ENCODE data around the gene LYPD6B. TPM values are rescaled to one million over a fixed set of nuclear protein-coding genes. Genes with fewer than 3 reads are reported as not detected.

LYPD6B gene
- total RNA-seq, 1 experiment from 2014 or later, result 2.0 TPM

DNA sequence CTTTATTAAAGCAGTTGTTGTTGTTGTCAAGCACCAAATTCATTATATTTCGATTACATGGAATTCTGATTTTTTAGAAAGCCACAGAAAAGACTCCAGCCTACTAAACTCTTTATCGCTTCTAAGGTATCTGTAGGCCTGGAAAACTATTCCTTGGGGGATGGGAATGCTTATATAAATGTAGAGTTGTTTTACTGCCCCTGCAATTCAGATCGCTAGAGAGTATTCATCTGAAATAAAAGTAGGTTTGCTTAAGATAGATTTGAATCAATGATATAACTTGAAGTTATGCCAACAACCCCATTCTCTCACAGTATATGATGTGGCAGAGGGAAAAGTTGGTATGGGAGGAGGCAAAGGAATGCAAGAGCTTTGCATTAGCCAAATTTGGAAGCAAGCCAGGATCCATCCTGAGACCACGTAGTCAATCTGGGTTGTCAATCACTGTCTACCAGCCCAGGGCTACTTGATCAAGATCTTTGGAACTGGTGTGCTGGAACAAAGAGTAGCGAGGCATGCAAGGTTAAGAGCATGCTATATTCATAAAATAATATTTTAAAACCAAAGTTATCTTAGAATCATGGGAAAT lies 95.9 kb downstream of the LYPD6B start:
- Mint-ChIP-seq H3K4me3 (no peak overlapping the region), H3K4me1 (peaks cover 9 to 15% of the 10 kb centered on the region in 2 experiments), H3K27ac (no peak overlapping the region), H3K36me3 (ENCODE audit: insufficient read depth in 1 of 3, low read depth in 3 of 3) (no peaks in the 10 kb centered on the region), H3K9me3 (no peaks in the 10 kb centered on the region), H3K27me3 (ENCODE audit: low read depth) (no peaks in the 10 kb centered on the region)
- Histone ChIP-seq H3K27ac (ENCODE audit: insufficient read length, low read depth, low read length) (no peak overlapping the region), H3K79me1 (ENCODE audit: insufficient read depth, low read depth, low read length, poor library complexity, severe bottlenecking) (no peaks in the 10 kb centered on the region), H3K23me2 (ENCODE audit: insufficient read length, low read depth, low read length, poor library complexity, severe bottlenecking) (no peaks in the 10 kb centered on the region), H2BK12ac (ENCODE audit: insufficient read length, low read depth, low read length) (no peak overlapping the region), H3K4me1 (ENCODE audit: insufficient read depth, low read length) (peaks cover 5% of the 10 kb centered on the region; the same call in 1 of the 2 replicates), H2BK5ac (ENCODE audit: insufficient read length, low read length) (no peak overlapping the region), H4K91ac (ENCODE audit: insufficient read length, low read depth, low read length) (no peak overlapping the region), H3T11ph (ENCODE audit: low read length) (no peak overlapping the region), H3K27me3 (ENCODE audit: insufficient read depth, low read length) (no peaks in the 10 kb centered on the region), H3K18ac (ENCODE audit: insufficient read length, low read depth, low read length) (no peak overlapping the region), H4K20me1 (ENCODE audit: control insufficient read depth, insufficient read depth, insufficient read length) (no peaks in the 10 kb centered on the region), H3K23ac (ENCODE audit: insufficient read length, low read depth, low read length) (no peak overlapping the region), H3K9me3 (ENCODE audit: control insufficient read depth, low read depth, low read length) (no peaks in the 10 kb centered on the region), H2BK15ac (ENCODE audit: low read depth, low read length) (no peak overlapping the region), H2AK5ac (ENCODE audit: insufficient read length, low read length) (no peak overlapping the region), H3K4ac (ENCODE audit: low read depth, low read length) (no peak overlapping the region), H4K8ac (replicated peaks; ENCODE audit: insufficient read length, low read depth, low read length) (no peak overlapping the region), H3K56ac (ENCODE audit: insufficient read length, low read depth, low read length) (no peak overlapping the region), H3K79me2 (ENCODE audit: insufficient read depth, low read length) (no peaks in the 10 kb centered on the region), H3K14ac (ENCODE audit: insufficient read depth, low read length) (no peak overlapping the region), H3K4me2 (ENCODE audit: insufficient read depth, insufficient read length, low read length) (no peak overlapping the region), H4K5ac (ENCODE audit: insufficient read length, low read depth, low read length) (no peak overlapping the region), H2BK20ac (ENCODE audit: low read depth, low read length, poor library complexity, severe bottlenecking) (no peak overlapping the region), H2AFZ (ENCODE audit: low read length) (no peak overlapping the region), H2BK120ac (ENCODE audit: low read depth, low read length, poor library complexity, severe bottlenecking) (no peak overlapping the region), H3K9ac (ENCODE audit: extremely low read depth, insufficient read length, low read length) (no peak overlapping the region)
- no peak for DNase-seq
- TF ChIP-seq, protein P1, sequence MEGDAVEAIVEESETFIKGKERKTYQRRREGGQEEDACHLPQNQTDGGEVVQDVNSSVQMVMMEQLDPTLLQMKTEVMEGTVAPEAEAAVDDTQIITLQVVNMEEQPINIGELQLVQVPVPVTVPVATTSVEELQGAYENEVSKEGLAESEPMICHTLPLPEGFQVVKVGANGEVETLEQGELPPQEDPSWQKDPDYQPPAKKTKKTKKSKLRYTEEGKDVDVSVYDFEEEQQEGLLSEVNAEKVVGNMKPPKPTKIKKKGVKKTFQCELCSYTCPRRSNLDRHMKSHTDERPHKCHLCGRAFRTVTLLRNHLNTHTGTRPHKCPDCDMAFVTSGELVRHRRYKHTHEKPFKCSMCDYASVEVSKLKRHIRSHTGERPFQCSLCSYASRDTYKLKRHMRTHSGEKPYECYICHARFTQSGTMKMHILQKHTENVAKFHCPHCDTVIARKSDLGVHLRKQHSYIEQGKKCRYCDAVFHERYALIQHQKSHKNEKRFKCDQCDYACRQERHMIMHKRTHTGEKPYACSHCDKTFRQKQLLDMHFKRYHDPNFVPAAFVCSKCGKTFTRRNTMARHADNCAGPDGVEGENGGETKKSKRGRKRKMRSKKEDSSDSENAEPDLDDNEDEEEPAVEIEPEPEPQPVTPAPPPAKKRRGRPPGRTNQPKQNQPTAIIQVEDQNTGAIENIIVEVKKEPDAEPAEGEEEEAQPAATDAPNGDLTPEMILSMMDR (conservative IDR thresholded peaks at IDR 0.05), result no peak
- WGBS (ENCODE audit: extremely low coverage, insufficient read length, low lambda C conversion rate), result no CpG with 5 or more reads among the region's 5 CpGs

Measured in H9 (cell line).